PC-3 (cell line): ENCODE data around the gene LEF1.

ENCODE experiments used
- CTCF ChIP-seq: fragments of 300-600 bp; sonication (generic); conservative IDR thresholded peaks from 2 replicates; pipeline ENCODE4 v1.5.1; 2017; ENCODE audit warnings: antibody characterized with exemption, low read depth, mild to moderate bottlenecking, low read length
- EZH2 ChIP-seq: fragments of 300-600 bp; sonication (generic); IDR thresholded peaks from one replicate; pipeline ENCODE4 v1.6.1; 2017; ENCODE audit warnings: antibody characterized with exemption, mild to moderate bottlenecking, low read length; ENCODE audit not compliant: unreplicated experiment
- EZH2phosphoT487 ChIP-seq: fragments of 300-600 bp; sonication (generic); IDR thresholded peaks from 2 replicates; pipeline ENCODE4 v1.6.1; 2018; ENCODE audit warnings: mild to moderate bottlenecking, antibody characterized with exemption, low read length, borderline replicate concordance

DNA sequence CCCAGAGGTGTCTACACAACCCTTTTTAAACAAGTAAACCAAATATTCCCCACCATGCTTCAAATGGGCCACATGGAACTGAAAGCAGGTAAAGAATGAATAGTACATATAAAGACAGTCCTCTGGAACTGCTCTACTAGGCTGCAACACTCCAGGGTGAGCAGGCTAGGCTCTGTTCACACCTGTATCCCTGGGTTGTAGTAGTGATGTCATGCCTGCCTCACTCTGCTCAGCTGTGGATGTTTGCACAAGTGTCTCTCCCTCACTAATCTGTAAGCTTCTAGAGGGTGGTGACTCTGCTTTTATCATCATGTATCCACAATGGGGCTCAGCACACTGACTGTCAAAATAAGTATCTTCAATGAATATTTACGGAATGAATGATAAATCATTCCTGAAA, 20.4 kb downstream of the LEF1 start:
- no peak for TF ChIP-seq EZH2phosphoT487
- TF ChIP-seq EZH2, result no peak
- no peak for TF ChIP-seq CTCF
